GM19193 (cell line): ENCODE results near the gene LY6G6D.

Experiments used
- POLR2A ChIP-seq: IDR thresholded peaks from 4 replicates; pipeline ENCODE4 v1.6.1; 2011; ENCODE audit not compliant: insufficient read depth, insufficient read length; ENCODE audit errors: extremely low read depth

The LY6G6D gene

GRCh38 chr6:31689249-31690110 is 25.7 kb upstream of the LY6G6D start:
- no peak for TF ChIP-seq POLR2A

GRCh38 chr6:31690231-31691077 is 24.7 kb upstream of the LY6G6D start:
- TF ChIP-seq POLR2A: no peak

- TF ChIP-seq POLR2A: no peak
Measured at GRCh38 chr6:31691078-31691463, 24.1 kb upstream of the LY6G6D start.

- TF ChIP-seq POLR2A: no peak
Measured at GRCh38 chr6:31691564-31692108, 23.5 kb upstream of the LY6G6D start.

GRCh38 chr6:31692353-31692752 is 22.8 kb upstream of the LY6G6D start:
- TF ChIP-seq POLR2A: no peak

GRCh38 chr6:31692886-31693285 is 22.3 kb upstream of the LY6G6D start:
- no peak for TF ChIP-seq POLR2A

GRCh38 chr6:31693535-31693934 is 21.6 kb upstream of the LY6G6D start:
- no peak for TF ChIP-seq POLR2A

- no peak for TF ChIP-seq POLR2A
Measured at GRCh38 chr6:31697555-31697954, 17.6 kb upstream of the LY6G6D start.

GRCh38 chr6:31700740-31701401 is 14.3 kb upstream of the LY6G6D start:
- TF ChIP-seq POLR2A: no peak

GRCh38 chr6:31701666-31702404 is 13.3 kb upstream of the LY6G6D start:
- TF ChIP-seq POLR2A: no peak

GRCh38 chr6:31702405-31702818 is 12.7 kb upstream of the LY6G6D start:
- TF ChIP-seq POLR2A: no peak

- TF ChIP-seq POLR2A: peak; percentile 91
Measured at GRCh38 chr6:31702819-31703716, 12.1 kb upstream of the LY6G6D start, which contains the start of gene ABHD16A. TSS of gene ABHD16A (minus strand) at chr6:31703324. CDS start at chr6:31703281, 43 bp downstream.

- no peak for TF ChIP-seq POLR2A
Measured at GRCh38 chr6:31705931-31706330, 9.2 kb upstream of the LY6G6D start.
